NCI-H460 (cell line): ENCODE results near the gene WWC2. TPM values are rescaled to one million over a fixed set of nuclear protein-coding genes. Genes with fewer than 3 reads are reported as not detected.
"Not testable (repeated sequence)": the region's sequence is repeated elsewhere in the genome, so short reads cannot be mapped to it uniquely, and the experiment has no call there.

Experiments used
- DNase-seq: peaks from one replicate; pipeline ENCODE4 v3.0.0-alpha.2; 2016; ENCODE audit warnings: low read depth; ENCODE audit errors: extremely low read depth
- total RNA-seq: library from RNA; depleted of rRNA; stranded (reverse); fragments of >200 nt; shearing (Covaris generic); gene quantifications from 2 replicates; pipeline ENCODE4 v1.2.3, GENCODE V29; 2014

Gene WWC2
- total RNA-seq, 1 experiment from 2014 or later = 24.8 TPM

GRCh38 chr4:183099537-183100297, 660 bp downstream of the WWC2 start:
- DNase-seq = no peak

- DNase-seq = no peak
These were observed 1.2 kb downstream of the WWC2 start for GRCh38 chr4:183100298-183100599.

GRCh38 chr4:183100827-183101226, 1.8 kb downstream of the WWC2 start:
- DNase-seq = peak; percentile 17

GRCh38 chr4:183101956-183102480, 3.0 kb downstream of the WWC2 start:
- no peak for DNase-seq

- no peak for DNase-seq
These were observed 6.0 kb downstream of the WWC2 start for GRCh38 chr4:183105092-183105491.

- DNase-seq = no peak
These were observed 7.8 kb downstream of the WWC2 start for GRCh38 chr4:183106839-183107238.

GRCh38 chr4:183107891-183108459, 8.9 kb downstream of the WWC2 start:
- no peak for DNase-seq

GRCh38 chr4:183110244-183110643, 11.2 kb downstream of the WWC2 start:
- no peak for DNase-seq

- no peak for DNase-seq
These were observed 12.4 kb downstream of the WWC2 start for GRCh38 chr4:183111452-183111885.

GRCh38 chr4:183118141-183118540, 19.1 kb downstream of the WWC2 start:
- no peak for DNase-seq

GRCh38 chr4:183118585-183118984, 19.5 kb downstream of the WWC2 start:
- no peak for DNase-seq

GRCh38 chr4:183121660-183122059, 22.6 kb downstream of the WWC2 start:
- not testable (repeated sequence) for DNase-seq

- DNase-seq = no peak
These were observed 25.2 kb downstream of the WWC2 start for GRCh38 chr4:183124228-183124627.

GRCh38 chr4:183124865-183125264, 25.8 kb downstream of the WWC2 start:
- DNase-seq = no peak

GRCh38 chr4:183129125-183129524, 30.1 kb downstream of the WWC2 start:
- DNase-seq = no peak

GRCh38 chr4:183129675-183130074, 30.6 kb downstream of the WWC2 start:
- no peak for DNase-seq

GRCh38 chr4:183130328-183131155, 31.5 kb downstream of the WWC2 start:
- DNase-seq = no peak

- no peak for DNase-seq
These were observed 33.0 kb downstream of the WWC2 start for GRCh38 chr4:183132081-183132480.

- DNase-seq = no peak
These were observed 33.8 kb downstream of the WWC2 start for GRCh38 chr4:183132865-183133264.

- no peak for DNase-seq
These were observed 37.8 kb downstream of the WWC2 start for GRCh38 chr4:183136855-183137254.

GRCh38 chr4:183139058-183139750, 40.1 kb downstream of the WWC2 start:
- no peak for DNase-seq
